AG09309 (cell line): ENCODE data around the gene AGAP3.
A peak's percentile ranks its signal among the peaks of the same experiment; 100 is the strongest.

Experiments used
- DNase-seq: peaks from one replicate; pipeline ENCODE4 v3.0.0-alpha.2; 2010; ENCODE audit warnings: low read depth
- H3K4me3 ChIP-seq: 2 replicates; pipeline ENCODE4 v1.5.1; 2011; ENCODE audit warnings: mild to moderate bottlenecking, low read depth, low read length, moderate library complexity; ENCODE audit not compliant: control insufficient read depth
- TF ChIP-seq, protein P1 (sequence below): IDR thresholded peaks from 2 replicates; pipeline ENCODE4 v1.5.1; 2011; ENCODE audit warnings: mild to moderate bottlenecking, low read depth, low read length, inconsistent platforms; ENCODE audit not compliant: insufficient read depth, control insufficient read depth; ENCODE audit errors: missing control alignments

AGAP3 gene

DNA sequence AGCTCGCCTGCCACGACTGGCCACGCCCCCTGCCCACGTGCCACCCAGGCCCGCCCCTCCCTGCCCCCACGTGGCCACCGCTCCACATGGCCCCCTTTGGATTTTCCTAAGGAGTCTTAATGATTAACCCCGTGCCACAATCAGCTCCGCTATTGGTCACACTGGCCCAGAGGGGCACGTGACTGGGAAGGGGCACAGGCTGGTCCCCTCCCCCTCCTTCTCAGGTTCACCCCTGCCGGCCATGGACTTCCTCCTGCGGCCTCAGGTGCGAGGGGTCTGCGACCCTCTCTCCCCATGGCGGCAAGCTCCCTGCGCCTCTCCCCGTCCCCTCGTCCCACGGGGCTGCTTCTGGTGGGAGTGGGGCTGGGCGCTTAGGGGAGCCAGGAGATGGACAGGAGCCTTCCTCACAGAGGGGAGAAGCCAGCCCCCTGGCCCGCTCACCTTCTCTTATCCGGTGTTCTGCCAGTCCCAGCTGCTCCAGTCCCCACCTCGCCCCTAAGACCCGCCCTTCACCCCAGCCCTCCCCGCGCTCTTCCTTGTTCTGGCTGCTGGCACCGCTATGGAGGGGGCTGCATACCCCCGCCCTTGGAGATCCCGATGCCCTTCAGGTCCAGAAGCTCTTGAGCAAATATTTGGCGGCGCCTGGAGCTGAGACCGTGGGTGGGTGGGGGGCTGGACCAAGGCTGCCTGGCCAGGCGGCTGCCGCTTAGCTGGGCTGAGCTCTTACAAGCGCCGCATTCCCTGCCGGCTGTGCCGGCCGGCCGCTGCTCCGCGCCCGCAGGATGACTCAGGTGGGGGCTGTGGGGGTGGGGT is 23.7 kb upstream of the AGAP3 start:
- TF ChIP-seq, protein P1, sequence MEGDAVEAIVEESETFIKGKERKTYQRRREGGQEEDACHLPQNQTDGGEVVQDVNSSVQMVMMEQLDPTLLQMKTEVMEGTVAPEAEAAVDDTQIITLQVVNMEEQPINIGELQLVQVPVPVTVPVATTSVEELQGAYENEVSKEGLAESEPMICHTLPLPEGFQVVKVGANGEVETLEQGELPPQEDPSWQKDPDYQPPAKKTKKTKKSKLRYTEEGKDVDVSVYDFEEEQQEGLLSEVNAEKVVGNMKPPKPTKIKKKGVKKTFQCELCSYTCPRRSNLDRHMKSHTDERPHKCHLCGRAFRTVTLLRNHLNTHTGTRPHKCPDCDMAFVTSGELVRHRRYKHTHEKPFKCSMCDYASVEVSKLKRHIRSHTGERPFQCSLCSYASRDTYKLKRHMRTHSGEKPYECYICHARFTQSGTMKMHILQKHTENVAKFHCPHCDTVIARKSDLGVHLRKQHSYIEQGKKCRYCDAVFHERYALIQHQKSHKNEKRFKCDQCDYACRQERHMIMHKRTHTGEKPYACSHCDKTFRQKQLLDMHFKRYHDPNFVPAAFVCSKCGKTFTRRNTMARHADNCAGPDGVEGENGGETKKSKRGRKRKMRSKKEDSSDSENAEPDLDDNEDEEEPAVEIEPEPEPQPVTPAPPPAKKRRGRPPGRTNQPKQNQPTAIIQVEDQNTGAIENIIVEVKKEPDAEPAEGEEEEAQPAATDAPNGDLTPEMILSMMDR = no peak
- DNase-seq = no peak
- H3K4me3 ChIP-seq = peak overlapping the region; percentile 26

DNA sequence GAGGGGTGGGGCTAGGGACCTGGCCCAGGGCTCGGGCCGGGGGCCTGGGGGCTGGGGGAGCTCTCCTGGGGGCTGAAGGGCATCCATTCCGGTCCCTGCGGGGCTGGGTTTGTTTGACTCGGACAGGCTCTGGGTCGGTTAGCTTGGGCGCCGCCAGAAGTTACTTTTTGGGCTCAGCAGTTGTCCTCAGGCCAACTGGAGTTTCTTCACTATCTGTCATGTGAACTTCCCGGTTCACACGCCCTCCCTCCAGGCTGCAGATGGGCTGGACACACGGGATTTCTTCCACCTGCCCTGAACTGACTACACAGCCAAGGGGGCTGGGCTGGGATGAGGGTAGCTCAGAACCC is 23.1 kb upstream of the AGAP3 start:
- DNase-seq = no peak
- H3K4me3 ChIP-seq = peak overlapping the region; percentile 9; the same call in 1 of the 2 replicates
- TF ChIP-seq, protein P1 = no peak

DNA sequence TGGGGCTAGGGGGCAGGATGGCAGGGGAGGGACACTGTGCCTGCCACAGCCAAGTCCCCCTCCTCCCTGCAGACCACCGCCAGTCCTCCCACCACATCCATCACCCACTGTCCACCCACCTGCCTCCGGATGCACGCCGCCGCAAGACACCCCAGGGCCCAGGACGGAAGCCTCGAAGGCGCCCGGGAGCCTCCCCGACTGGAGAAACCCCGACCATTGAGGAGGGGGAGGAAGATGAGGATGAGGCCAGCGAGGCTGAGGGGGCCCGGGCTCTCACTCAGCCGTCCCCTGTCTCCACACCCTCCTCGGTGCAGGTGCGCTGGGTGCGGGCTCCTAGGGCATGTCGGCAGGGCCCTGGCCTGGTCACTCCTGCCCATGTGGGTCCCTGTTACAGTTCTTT is 21.8 kb upstream of the AGAP3 start:
- no peak overlapping the region for H3K4me3 ChIP-seq
- no peak for DNase-seq
- TF ChIP-seq, protein P1 = no peak

DNA sequence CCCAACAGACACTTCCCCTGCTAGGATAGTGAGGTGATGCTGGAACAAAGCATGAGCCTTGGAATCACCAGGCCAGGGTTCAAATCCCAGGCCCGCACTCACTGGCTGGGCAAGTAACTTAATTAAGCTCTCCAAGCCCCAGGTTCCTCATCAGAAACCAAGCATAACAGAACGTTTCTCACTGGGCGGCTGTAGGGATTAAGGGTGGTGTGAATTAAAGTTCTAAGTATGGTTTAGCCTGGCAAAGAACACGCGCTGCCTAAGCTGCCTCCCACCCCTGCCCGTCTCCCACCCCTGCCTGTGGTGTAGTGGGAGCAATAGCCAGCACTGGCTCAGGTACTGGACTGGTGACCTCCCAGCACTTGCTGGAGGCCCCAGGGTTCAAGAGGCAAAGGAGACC is 21.3 kb upstream of the AGAP3 start:
- no peak for DNase-seq
- TF ChIP-seq, protein P1 = no peak
- H3K4me3 ChIP-seq = no peak overlapping the region

DNA sequence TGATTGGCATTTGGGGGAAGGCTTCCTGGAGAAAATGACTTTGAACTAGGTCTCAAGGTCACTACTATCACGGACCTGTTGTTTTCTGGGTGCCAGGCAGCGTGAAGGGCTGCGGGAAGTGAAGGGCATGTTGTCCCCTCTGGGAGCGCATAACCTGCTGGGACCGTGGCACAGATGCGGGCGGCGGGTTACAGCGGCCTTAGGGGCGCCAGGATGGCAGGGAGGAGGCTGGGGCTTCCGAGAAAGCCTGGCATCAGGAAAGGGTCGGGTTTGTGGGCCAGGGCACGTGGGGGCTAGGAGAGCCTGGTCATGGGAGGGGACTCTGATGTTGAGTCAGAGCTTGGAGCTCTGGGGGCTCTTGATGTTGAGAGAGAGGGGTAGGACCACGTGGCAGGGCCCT is 20.8 kb upstream of the AGAP3 start:
- TF ChIP-seq, protein P1 = no peak
- DNase-seq = no peak
- H3K4me3 ChIP-seq = no peak overlapping the region

DNA sequence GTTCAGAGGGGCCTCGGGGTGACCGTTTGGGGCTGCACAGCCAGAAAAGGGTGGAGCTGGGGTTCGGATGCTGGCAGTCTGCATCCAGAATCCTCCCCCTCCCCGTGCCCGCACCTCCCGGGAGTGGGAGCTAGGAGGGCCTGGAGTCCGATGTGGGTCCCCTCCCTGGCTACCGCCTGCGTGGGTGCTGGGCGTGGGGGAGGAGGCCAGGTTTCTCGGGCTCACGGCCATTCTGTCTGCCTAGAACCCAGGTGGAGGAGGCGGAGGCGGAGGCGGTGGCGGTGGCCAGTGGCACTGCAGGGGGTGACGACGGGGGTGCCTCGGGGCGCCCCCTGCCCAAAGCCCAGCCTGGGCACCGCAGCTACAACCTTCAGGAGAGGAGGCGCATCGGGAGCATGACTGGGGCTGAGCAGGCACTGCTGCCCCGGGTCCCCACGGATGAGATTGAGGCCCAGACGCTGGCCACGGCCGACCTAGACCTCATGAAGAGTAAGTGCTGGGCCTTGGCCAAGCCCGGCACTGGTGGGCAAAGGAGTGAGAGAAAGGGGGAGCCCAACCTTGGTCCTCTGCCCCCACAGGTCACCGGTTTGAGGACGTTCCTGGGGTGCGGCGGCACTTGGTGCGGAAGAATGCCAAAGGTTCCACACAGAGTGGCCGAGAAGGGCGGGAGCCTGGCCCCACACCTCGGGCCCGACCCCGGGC is 19.9 kb upstream of the AGAP3 start:
- DNase-seq = no peak
- TF ChIP-seq, protein P1 = no peak
- H3K4me3 ChIP-seq = no peak overlapping the region
